Tibial nerve (tissue), 3 donors: ENCODE data around the gene NUMB.

Source experiments
- POLR2A ChIP-seq, 2 donors: fragments of 450-650 bp; IDR thresholded peaks; one replicate each; pipeline ENCODE4 v1.6.1; 2017; ENCODE audit warnings: antibody characterized with exemption in 2 of 2, mild to moderate bottlenecking in 2 of 2, moderate library complexity in 2 of 2
- TF ChIP-seq, protein P1 (sequence below), 5 experiments: fragments of 200-600 bp in 3 of 5; fragments of 450-650 bp in 2 of 5; sonication (generic) in 3 of 5; IDR thresholded peaks; one replicate each; pipeline ENCODE4 v1.5.1; 2016 to 2019; ENCODE audit warnings: antibody characterized with exemption in 5 of 5, mild to moderate bottlenecking in 3 of 5, moderate library complexity in 2 of 5

DNA sequence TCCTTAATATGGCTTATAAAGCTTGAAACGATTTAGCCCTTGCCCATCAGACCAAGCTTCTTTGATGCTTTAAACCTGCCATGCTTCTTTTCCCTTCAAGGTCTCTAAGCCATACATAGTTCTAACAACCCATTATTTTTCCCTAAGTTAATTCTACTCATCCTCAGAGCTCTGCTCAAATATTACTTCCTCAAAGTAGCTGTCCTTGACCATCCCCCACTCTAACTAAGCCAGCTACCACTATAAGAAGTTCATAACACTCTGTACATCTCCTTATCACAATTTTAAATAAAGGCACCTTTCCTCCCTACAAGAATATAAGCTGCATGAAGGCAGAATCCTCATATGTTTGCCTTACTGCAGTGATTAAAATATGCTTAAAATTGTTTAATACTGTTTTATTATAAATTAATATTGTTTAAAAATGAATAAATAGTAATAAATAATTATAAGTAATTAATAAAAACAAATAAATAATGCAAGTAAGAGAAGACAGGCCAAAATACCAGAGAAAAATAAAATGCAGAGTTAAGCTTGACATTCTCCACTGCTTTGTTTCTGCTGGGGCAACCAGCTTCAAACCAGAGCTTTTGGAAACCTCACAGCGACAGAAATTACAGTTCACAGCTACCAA is 76.8 kb downstream of the NUMB start:
- TF ChIP-seq, protein P1, sequence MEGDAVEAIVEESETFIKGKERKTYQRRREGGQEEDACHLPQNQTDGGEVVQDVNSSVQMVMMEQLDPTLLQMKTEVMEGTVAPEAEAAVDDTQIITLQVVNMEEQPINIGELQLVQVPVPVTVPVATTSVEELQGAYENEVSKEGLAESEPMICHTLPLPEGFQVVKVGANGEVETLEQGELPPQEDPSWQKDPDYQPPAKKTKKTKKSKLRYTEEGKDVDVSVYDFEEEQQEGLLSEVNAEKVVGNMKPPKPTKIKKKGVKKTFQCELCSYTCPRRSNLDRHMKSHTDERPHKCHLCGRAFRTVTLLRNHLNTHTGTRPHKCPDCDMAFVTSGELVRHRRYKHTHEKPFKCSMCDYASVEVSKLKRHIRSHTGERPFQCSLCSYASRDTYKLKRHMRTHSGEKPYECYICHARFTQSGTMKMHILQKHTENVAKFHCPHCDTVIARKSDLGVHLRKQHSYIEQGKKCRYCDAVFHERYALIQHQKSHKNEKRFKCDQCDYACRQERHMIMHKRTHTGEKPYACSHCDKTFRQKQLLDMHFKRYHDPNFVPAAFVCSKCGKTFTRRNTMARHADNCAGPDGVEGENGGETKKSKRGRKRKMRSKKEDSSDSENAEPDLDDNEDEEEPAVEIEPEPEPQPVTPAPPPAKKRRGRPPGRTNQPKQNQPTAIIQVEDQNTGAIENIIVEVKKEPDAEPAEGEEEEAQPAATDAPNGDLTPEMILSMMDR (IDR thresholded peaks at IDR 0.05) = no peak
- no peak for TF ChIP-seq POLR2A (IDR thresholded peaks at IDR 0.05)
